ENCODE data around the gene ASB11.
A peak's percentile ranks its signal among the peaks of the same experiment; 100 is the strongest.
"Not testable (repeated sequence)": the region's sequence is repeated elsewhere in the genome, so short reads cannot be mapped to it uniquely, and the experiment has no call there.

The ASB11 gene

GRCh38 chrX:15292861-15293260, 22.6 kb downstream of the ASB11 start:
- no peaks in the 10 kb centered on the region for H3K4me1 ChIP-seq (ENCODE audit: insufficient read depth, insufficient read length)
- H3K4me3 ChIP-seq (ENCODE audit: insufficient read length, low read depth), result no peak overlapping the region
- H3K9me3 ChIP-seq (ENCODE audit: insufficient read depth, low read length), result no peaks in the 10 kb centered on the region
- no peak for DNase-seq (ENCODE audit: low read depth, low spot score)
- no peak overlapping the region for H3K9ac ChIP-seq (ENCODE audit: insufficient read length, low read depth)
- TF ChIP-seq ZNF274 (IDR thresholded peaks at IDR 0.05; ENCODE audit: low read depth, low read length), result no peak
- TF ChIP-seq SUZ12 (IDR thresholded peaks at IDR 0.05; ENCODE audit: extremely low read depth, insufficient read depth, insufficient read length), result no peak
- no peak for TF ChIP-seq YY1 (IDR thresholded peaks at IDR 0.05; ENCODE audit: insufficient read depth, insufficient read length)
- no peaks in the 10 kb centered on the region for H3K27me3 ChIP-seq (ENCODE audit: insufficient read depth, insufficient read length)
- no peaks in the 10 kb centered on the region for H3K36me3 ChIP-seq (ENCODE audit: insufficient read depth, insufficient read length, low read length)

- Histone ChIP-seq H3K27me3 (ENCODE audit: insufficient read depth, insufficient read length) (no peaks in the 10 kb centered on the region), H3K36me3 (ENCODE audit: insufficient read depth, insufficient read length, low read length) (no peaks in the 10 kb centered on the region), H3K4me3 (ENCODE audit: insufficient read length, low read depth) (no peak overlapping the region), H3K9me3 (ENCODE audit: insufficient read depth, low read length) (peaks cover 7% of the 10 kb centered on the region; the same call in 1 of the 2 replicates), H3K4me1 (ENCODE audit: insufficient read depth, insufficient read length) (no peaks in the 10 kb centered on the region), H3K9ac (ENCODE audit: insufficient read length, low read depth) (no peak overlapping the region)
- DNase-seq (ENCODE audit: low read depth, low spot score), result no peak
- no peak for TF ChIP-seq YY1 (IDR thresholded peaks at IDR 0.05; ENCODE audit: insufficient read depth, insufficient read length)
- TF ChIP-seq SUZ12 (IDR thresholded peaks at IDR 0.05; ENCODE audit: extremely low read depth, insufficient read depth, insufficient read length), result no peak
- TF ChIP-seq ZNF274 (IDR thresholded peaks at IDR 0.05; ENCODE audit: low read depth, low read length), result no peak
These were observed 37.8 kb downstream of the ASB11 start for GRCh38 chrX:15277604-15278003.

GRCh38 chrX:15274946-15275345, 40.5 kb downstream of the ASB11 start:
- peaks cover 7% of the 10 kb centered on the region; the same call in 1 of the 2 replicates for H3K9me3 ChIP-seq (ENCODE audit: insufficient read depth, low read length)
- TF ChIP-seq SUZ12 (IDR thresholded peaks at IDR 0.05; ENCODE audit: extremely low read depth, insufficient read depth, insufficient read length), result no peak
- no peak for TF ChIP-seq YY1 (IDR thresholded peaks at IDR 0.05; ENCODE audit: insufficient read depth, insufficient read length)
- no peak for TF ChIP-seq ZNF274 (IDR thresholded peaks at IDR 0.05; ENCODE audit: low read depth, low read length)
- no peak overlapping the region for H3K4me3 ChIP-seq (ENCODE audit: insufficient read length, low read depth)
- H3K4me1 ChIP-seq (ENCODE audit: insufficient read depth, insufficient read length), result peaks cover 2% of the 10 kb centered on the region
- H3K27me3 ChIP-seq (ENCODE audit: insufficient read depth, insufficient read length), result no peaks in the 10 kb centered on the region
- H3K9ac ChIP-seq (ENCODE audit: insufficient read length, low read depth), result no peak overlapping the region
- no peaks in the 10 kb centered on the region for H3K36me3 ChIP-seq (ENCODE audit: insufficient read depth, insufficient read length, low read length)
- no peak for DNase-seq (ENCODE audit: low read depth, low spot score)

DNA sequence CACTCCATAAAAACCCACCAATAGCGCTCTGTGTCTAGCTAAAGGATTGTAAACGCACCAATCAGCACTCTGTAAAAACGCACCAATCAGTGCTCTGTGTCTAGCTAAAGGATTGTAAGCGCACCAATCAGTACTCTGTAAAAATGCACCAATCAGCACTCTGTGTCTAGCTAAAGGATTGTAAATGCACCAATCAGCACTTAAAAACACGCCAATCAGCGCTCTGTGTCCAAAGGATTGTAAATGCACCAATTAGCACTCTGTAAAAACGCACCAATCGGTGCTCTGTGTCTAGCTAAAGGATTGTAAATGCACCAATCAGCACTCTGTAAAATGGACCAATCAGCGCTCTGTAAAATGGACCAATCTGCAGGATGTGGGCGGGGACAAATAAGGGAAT, 42.2 kb downstream of the ASB11 start:
- H3K36me3 ChIP-seq (ENCODE audit: insufficient read depth, insufficient read length, low read length); H3K4me1 ChIP-seq (ENCODE audit: insufficient read depth, insufficient read length); H3K9me3 ChIP-seq (ENCODE audit: insufficient read depth, low read length); DNase-seq (ENCODE audit: low read depth, low spot score); H3K27me3 ChIP-seq (ENCODE audit: insufficient read depth, insufficient read length); H3K4me3 ChIP-seq (ENCODE audit: insufficient read length, low read depth); H3K9ac ChIP-seq (ENCODE audit: insufficient read length, low read depth): not testable (repeated sequence)

DNA sequence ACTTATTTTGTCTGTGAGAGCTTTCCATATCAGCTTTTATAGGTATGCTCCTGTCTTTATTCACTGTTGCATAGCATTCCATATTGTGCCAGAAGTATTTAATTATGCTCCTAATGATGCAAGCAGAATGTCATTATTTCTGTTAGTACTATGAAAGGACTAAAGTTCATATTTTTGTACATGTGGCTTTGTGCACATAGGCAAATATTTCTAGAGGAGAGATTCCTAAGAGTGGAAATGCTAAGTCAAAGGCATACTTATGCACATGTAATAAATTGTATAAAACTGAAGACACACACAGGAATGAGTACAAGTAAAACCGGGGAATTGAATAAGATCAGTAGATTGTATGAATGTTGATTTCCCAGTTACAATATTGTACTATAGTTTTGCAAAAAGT, 43.7 kb downstream of the ASB11 start:
- H3K9me3 ChIP-seq (ENCODE audit: insufficient read depth, low read length), result peaks cover 7% of the 10 kb centered on the region; the same call in 1 of the 2 replicates
- no peak for TF ChIP-seq YY1 (IDR thresholded peaks at IDR 0.05; ENCODE audit: insufficient read depth, insufficient read length)
- no peak for TF ChIP-seq ZNF274 (IDR thresholded peaks at IDR 0.05; ENCODE audit: low read depth, low read length)
- TF ChIP-seq SUZ12 (IDR thresholded peaks at IDR 0.05; ENCODE audit: extremely low read depth, insufficient read depth, insufficient read length), result no peak
- H3K4me1 ChIP-seq (ENCODE audit: insufficient read depth, insufficient read length), result peaks cover 2% of the 10 kb centered on the region
- no peak for DNase-seq (ENCODE audit: low read depth, low spot score)
- H3K27me3 ChIP-seq (ENCODE audit: insufficient read depth, insufficient read length), result no peaks in the 10 kb centered on the region
- no peaks in the 10 kb centered on the region for H3K36me3 ChIP-seq (ENCODE audit: insufficient read depth, insufficient read length, low read length)
- H3K9ac ChIP-seq (ENCODE audit: insufficient read length, low read depth), result no peak overlapping the region
- no peak overlapping the region for H3K4me3 ChIP-seq (ENCODE audit: insufficient read length, low read depth)

DNA sequence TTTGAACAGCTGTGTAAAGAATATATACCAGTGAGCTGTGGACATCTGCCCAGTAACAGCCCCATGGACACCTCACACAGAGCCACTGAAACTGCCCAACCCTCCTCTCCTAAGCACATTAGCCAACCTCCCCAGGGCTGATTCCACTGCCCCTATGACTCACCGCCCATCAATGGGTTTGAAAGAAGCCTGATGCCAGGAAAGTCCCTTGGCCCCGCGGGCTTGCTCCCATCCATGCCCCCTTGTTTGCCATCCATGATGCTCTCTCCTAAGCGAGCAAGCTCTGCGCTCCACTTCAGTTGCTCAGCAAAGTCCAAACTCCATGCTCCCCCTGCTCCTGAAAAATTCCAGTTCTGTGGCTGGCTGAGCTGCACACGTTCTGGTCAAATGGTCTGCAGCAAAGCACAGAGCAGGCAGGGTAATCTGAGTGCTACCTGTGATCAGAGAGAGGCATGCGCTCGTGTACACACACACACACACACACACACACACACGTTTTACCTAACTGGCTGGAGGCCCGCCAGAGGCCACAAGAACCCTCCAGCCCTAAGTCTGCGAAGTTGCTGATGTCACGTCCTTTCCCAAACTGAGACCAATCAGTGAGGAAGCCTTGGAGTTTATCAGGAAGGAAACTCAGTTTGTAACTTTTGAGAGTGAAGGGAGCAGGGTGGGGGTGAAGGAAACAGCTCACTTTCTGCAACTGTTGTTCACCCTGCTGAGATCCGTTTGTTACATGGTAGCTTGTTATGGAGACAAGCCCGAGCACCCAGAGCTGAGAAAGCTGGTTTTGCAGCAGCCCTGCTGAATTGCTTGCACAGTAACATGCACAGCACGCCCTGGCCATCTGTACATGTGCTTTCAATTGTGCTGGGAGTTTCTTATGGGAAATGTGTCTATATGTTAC, 45.6 kb downstream of the ASB11 start, which contains the start of gene ASB9:
Gene ASB9, minus strand, starts transcription at position 466 of the 904 bp plus-strand sequence. Its CDS starts 209 bp downstream, at position 257.
- H3K9me3 ChIP-seq (ENCODE audit: insufficient read depth, low read length), result peaks cover 7% of the 10 kb centered on the region; the same call in 1 of the 2 replicates
- peaks cover 2% of the 10 kb centered on the region for H3K4me1 ChIP-seq (ENCODE audit: insufficient read depth, insufficient read length)
- DNase-seq (ENCODE audit: low read depth, low spot score), result no peak
- H3K4me3 ChIP-seq (ENCODE audit: insufficient read length, low read depth), result peak within 1 kb of the TSS; percentile 13
- H3K9ac ChIP-seq (ENCODE audit: insufficient read length, low read depth), result peak within 1 kb of the TSS; percentile 36
- no peaks in the 10 kb centered on the region for H3K27me3 ChIP-seq (ENCODE audit: insufficient read depth, insufficient read length)
- no peaks in the 10 kb centered on the region for H3K36me3 ChIP-seq (ENCODE audit: insufficient read depth, insufficient read length, low read length)
- no peak for TF ChIP-seq YY1 (IDR thresholded peaks at IDR 0.05; ENCODE audit: insufficient read depth, insufficient read length)
- TF ChIP-seq ZNF274 (IDR thresholded peaks at IDR 0.05; ENCODE audit: low read depth, low read length), result no peak
- TF ChIP-seq SUZ12 (IDR thresholded peaks at IDR 0.05; ENCODE audit: extremely low read depth, insufficient read depth, insufficient read length), result no peak

GRCh38 chrX:15269120-15269519, 46.3 kb downstream of the ASB11 start:
- H3K27me3 ChIP-seq (ENCODE audit: insufficient read depth, insufficient read length), result no peaks in the 10 kb centered on the region
- no peak overlapping the region for H3K9ac ChIP-seq (ENCODE audit: insufficient read length, low read depth)
- no peak overlapping the region for H3K4me3 ChIP-seq (ENCODE audit: insufficient read length, low read depth)
- peaks cover 7% of the 10 kb centered on the region; the same call in 1 of the 2 replicates for H3K9me3 ChIP-seq (ENCODE audit: insufficient read depth, low read length)
- TF ChIP-seq ZNF274 (IDR thresholded peaks at IDR 0.05; ENCODE audit: low read depth, low read length) (no peak), SUZ12 (IDR thresholded peaks at IDR 0.05; ENCODE audit: extremely low read depth, insufficient read depth, insufficient read length) (no peak), YY1 (IDR thresholded peaks at IDR 0.05; ENCODE audit: insufficient read depth, insufficient read length) (no peak)
- DNase-seq (ENCODE audit: low read depth, low spot score), result no peak
- H3K36me3 ChIP-seq (ENCODE audit: insufficient read depth, insufficient read length, low read length), result no peaks in the 10 kb centered on the region
- H3K4me1 ChIP-seq (ENCODE audit: insufficient read depth, insufficient read length), result peaks cover 2% of the 10 kb centered on the region

All from NT2/D1 (cell line).